OCI-M2 (cell line): ENCODE data around the gene HLA-DQA2.
"Not testable (repeated sequence)": the region's sequence is repeated elsewhere in the genome, so short reads cannot be mapped to it uniquely, and the experiment has no call there.

ENCODE experiments used
- DNase-seq: peaks from one replicate; lab custom pipeline; 2025; ENCODE audit not compliant: unreplicated experiment; lab: John Stamatoyannopoulos, UW

The HLA-DQA2 gene

GRCh38 chr6:32741031-32741960, at the start of gene HLA-DQA2:
Gene HLA-DQA2, plus strand, starts transcription at chr6:32741391. Its CDS starts 53 bp downstream, at chr6:32741444.
- no peak for DNase-seq

DNA sequence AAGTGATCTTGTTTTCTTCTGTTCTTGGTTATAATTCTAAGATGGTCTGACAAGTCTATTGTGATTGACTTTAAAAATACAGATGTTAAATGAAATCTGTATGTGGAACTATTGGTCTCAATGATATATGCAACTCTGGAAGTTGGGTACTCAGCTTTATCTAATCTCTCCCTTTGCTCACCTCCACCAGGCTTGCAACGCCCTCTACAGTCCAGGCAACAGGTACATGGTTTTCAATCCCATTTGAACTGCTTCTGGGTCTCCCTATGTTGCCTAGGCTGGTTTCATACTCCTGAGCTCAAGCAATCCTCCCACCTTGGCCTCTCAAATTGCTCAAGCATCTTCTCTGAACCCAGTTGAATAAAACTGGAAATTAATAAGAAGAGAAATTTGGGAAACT, 49.2 kb upstream of the HLA-DQA2 start:
- no peak for DNase-seq

DNA sequence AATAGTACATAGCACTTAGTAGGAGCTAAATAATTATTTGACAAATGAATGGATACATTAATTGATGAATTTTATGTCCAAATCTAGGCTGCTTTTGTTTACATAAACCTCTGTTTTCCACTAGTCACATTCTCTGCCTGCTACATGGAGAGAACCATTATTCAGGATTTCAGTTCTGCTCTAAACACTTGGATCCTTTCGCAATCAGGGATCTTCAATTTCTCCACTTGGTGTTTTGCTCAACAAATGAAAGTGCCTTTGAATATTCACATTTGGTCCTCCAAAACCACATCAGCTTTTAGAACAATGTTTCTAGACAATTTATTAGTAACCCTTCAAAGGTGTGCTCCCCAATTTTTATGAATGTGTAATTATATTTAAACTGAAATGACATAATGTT, 44.2 kb upstream of the HLA-DQA2 start:
- DNase-seq: no peak

GRCh38 chr6:32700391-32701040, 40.7 kb upstream of the HLA-DQA2 start:
- DNase-seq: no peak

DNA sequence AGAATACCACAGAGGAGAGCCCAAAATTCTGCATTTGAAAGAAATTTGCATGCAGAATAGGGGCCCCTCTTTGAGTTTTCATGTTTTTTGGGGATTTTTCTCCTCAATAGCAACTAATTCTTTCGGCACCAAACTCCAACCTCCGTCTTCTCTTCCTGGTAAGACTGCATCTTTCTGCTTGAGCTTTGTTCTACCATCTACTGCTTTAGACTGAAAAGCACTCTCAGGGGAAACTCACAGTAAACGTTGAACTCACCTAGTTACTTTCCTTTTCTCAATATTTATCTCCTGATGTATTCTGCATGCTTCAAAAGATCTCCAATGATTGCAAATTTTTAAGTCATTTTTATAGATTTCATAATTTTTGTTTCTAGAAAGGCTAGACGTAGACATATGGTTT, 37.8 kb upstream of the HLA-DQA2 start:
- DNase-seq: no peak

GRCh38 chr6:32705164-32705563, 36.0 kb upstream of the HLA-DQA2 start:
- not testable (repeated sequence) for DNase-seq

DNA sequence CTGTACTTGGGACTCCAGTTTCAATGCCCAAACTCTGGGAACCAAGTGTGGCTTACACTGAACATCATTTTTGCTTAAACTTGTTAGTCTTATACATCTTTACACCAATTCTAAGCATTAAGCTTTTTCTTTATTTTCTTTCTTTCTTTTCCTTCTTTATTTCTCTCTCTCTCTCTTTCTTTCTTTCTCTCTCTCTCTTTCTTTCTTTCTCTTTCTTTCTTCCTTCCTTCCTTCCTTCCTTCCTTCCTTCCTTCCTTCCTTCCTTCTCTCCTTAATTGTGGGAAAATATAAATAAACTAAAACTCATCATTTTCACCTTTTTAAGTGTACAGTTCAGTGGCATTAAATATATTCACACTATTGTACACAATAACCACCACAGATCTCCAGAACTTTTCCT, 31.6 kb upstream of the HLA-DQA2 start:
- no peak for DNase-seq

- DNase-seq: no peak
These were observed 27.9 kb upstream of the HLA-DQA2 start for GRCh38 chr6:32713241-32713640.

- DNase-seq: no peak
These were observed 24.8 kb upstream of the HLA-DQA2 start for GRCh38 chr6:32716396-32716795.

GRCh38 chr6:32718879-32719278, 22.3 kb upstream of the HLA-DQA2 start:
- DNase-seq: no peak

DNA sequence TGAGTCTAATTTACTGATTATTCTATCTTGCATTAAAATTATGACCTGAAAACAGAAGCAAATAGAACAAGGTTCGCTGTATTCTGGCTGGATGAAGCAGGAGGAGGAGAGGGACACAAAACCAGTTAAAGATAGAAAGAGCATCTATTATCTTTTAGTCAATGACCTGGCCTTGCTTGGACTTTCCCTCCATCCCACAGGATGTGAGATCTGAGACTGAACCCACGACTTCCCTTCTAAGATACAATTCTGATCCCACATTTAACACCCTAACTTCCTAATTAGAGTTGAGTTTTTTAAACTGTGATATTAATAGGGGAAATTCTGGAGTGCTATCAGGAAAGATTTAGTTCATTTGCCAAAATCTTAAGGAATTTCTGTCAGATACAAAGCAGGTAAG, 3.1 kb upstream of the HLA-DQA2 start:
- no peak for DNase-seq

GRCh38 chr6:32742374-32742773, 1.2 kb downstream of the HLA-DQA2 start:
- DNase-seq: no peak

- DNase-seq: no peak
These were observed 3.6 kb downstream of the HLA-DQA2 start for GRCh38 chr6:32744776-32745175.

- DNase-seq: not testable (repeated sequence)
These were observed 4.5 kb downstream of the HLA-DQA2 start for GRCh38 chr6:32745649-32746048.

GRCh38 chr6:32752580-32752979, 11.4 kb downstream of the HLA-DQA2 start:
- DNase-seq: no peak

GRCh38 chr6:32759669-32760068, 18.5 kb downstream of the HLA-DQA2 start:
- DNase-seq: no peak

- no peak for DNase-seq
These were observed 19.9 kb downstream of the HLA-DQA2 start for GRCh38 chr6:32761072-32761471.

GRCh38 chr6:32761548-32761947, 20.4 kb downstream of the HLA-DQA2 start:
- no peak for DNase-seq

GRCh38 chr6:32763421-32763820, 22.2 kb downstream of the HLA-DQA2 start, which contains the start of gene HLA-DQB2:
Gene HLA-DQB2, minus strand, starts transcription at chr6:32763532. Its CDS starts 62 bp downstream, at chr6:32763470.
- no peak for DNase-seq

- no peak for DNase-seq
These were observed 22.9 kb downstream of the HLA-DQA2 start for GRCh38 chr6:32764048-32764447.

GRCh38 chr6:32772656-32773055, 31.5 kb downstream of the HLA-DQA2 start:
- no peak for DNase-seq

DNA sequence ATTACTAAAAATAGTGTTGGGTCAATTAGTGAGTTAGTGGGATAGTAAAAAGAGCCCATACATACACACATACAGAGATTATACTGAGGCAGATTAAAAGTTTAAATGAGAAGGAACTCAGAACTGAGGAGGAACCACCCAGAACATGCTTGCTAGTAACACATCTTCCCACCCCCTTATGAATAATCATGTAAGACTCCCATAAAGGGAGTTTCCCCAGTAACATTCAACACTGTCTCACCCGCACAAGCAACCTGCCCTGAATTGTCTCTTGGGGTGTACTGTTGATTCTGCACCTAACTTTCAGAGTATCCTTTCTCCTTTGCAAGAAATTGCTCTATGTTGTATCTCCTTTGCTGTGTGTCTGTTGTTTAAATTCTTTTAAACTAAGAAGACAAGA, 33.2 kb downstream of the HLA-DQA2 start:
- no peak for DNase-seq
